AG04450 (cell line): ENCODE data around the gene MICAL2. TPM values are rescaled to one million over a fixed set of nuclear protein-coding genes. Genes with fewer than 3 reads are reported as not detected.

Experiments used
- CTCF ChIA-PET: fragments of 300-600, 350-600 bp; formaldehyde crosslinking; extraction: SDS; loops from one replicate; lab custom pipeline; 2022; ENCODE audit warnings: antibody characterized with exemption, inconsistent platforms; lab: Charles Lee
- POLR2A ChIA-PET: fragments of 350-600 bp; formaldehyde crosslinking; extraction: SDS; loops from one replicate; lab custom pipeline; 2021; ENCODE audit warnings: antibody characterized with exemption, inconsistent platforms; lab: Yijun Ruan, JAX
- DNase-seq: peaks from one replicate; pipeline ENCODE4 v3.0.0-alpha.2; 2011; ENCODE audit warnings: low read depth, low spot score
- H3K27ac ChIP-seq: one replicate; pipeline ENCODE4 v1.5.1; 2012; ENCODE audit warnings: low read depth, low read length, control low read depth
- H3K27me3 ChIP-seq: one replicate; pipeline ENCODE4 v1.6.0; 2012; ENCODE audit warnings: low read length; ENCODE audit not compliant: control insufficient read depth, insufficient read depth
- H3K4me3 ChIP-seq: 2 replicates; pipeline ENCODE4 v1.5.1; 2011; ENCODE audit warnings: mild to moderate bottlenecking, low read depth, low read length, control low read depth
- H3K9me3 ChIP-seq: 2 replicates; pipeline ENCODE4 v1.5.1; 2012; ENCODE audit warnings: low read length; ENCODE audit not compliant: control insufficient read depth, insufficient read depth
- polyA plus RNA-seq: library from polyadenylated mRNA; depleted of rRNA; stranded (reverse); fragments of >200 nt; gene quantifications from 2 replicates; pipeline ENCODE4 v1.2.3, GENCODE V29; 2011
- TF ChIP-seq, protein P1 (sequence below): IDR thresholded peaks from 2 replicates; pipeline ENCODE4 v1.5.1; 2011; ENCODE audit warnings: low read depth, low read length, control low read depth, inconsistent platforms

MICAL2 gene
- polyA plus RNA-seq, 1 experiment = 171 TPM

DNA sequence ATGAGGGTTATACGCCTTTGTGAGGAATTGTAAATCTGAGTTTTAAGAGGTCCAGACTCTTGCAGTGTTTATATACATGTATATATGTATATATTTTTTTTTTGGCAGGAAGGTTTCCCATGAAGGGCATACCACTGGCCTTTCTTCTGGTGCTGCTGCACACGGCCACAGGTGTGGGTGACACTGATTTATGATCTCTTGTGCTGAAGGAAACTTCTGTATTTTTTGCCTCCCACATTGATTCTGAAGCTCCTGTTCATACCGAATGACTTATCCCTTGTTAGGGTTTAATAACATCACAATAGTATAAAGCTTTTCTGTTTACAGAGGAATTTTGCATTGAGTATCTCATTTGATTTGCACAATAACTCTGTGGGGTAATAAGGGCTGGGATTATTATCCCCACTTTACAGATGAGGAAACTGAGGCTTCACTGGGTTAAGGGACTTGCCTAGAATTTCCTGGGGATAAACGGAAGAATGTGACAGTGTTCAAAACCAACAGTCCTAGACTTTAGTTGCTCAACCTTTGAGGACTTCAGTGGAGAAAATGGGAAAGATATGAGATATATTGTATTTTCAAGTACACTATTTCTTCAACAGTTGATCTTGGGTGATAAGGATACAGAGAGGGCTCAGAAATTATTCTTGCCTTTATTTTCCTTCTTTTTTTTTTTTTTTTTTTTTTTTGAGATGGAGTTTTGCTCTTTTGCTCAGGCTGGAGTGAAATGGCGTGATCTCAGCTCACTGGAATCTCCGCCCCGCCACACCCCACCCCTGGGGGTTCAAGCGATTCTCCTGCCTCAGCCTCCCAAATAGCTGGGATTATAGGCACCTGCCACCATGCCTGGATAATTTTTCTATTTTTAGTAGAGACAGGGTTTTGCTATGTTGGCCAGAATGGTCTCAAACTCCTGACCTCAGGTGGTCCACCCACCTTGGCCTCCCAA is 70.1 kb downstream of the MICAL2 start:
- no peak for DNase-seq
- CTCF ChIA-PET = interaction anchor here (1.6 kb wide), 1 partner anchor 113 kb away, joined by 3 read pairs; no protein-coding TSS in a partner anchor
- no peaks in the 10 kb centered on the region for H3K9me3 ChIP-seq
- peak overlapping the region; percentile 35 for H3K27ac ChIP-seq
- TF ChIP-seq, protein P1, sequence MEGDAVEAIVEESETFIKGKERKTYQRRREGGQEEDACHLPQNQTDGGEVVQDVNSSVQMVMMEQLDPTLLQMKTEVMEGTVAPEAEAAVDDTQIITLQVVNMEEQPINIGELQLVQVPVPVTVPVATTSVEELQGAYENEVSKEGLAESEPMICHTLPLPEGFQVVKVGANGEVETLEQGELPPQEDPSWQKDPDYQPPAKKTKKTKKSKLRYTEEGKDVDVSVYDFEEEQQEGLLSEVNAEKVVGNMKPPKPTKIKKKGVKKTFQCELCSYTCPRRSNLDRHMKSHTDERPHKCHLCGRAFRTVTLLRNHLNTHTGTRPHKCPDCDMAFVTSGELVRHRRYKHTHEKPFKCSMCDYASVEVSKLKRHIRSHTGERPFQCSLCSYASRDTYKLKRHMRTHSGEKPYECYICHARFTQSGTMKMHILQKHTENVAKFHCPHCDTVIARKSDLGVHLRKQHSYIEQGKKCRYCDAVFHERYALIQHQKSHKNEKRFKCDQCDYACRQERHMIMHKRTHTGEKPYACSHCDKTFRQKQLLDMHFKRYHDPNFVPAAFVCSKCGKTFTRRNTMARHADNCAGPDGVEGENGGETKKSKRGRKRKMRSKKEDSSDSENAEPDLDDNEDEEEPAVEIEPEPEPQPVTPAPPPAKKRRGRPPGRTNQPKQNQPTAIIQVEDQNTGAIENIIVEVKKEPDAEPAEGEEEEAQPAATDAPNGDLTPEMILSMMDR = no peak
- H3K4me3 ChIP-seq = no peak overlapping the region
- no peaks in the 10 kb centered on the region for H3K27me3 ChIP-seq
- POLR2A ChIA-PET = interaction anchor here (0.5 to 0.8 kb wide), 2 partner anchors 137 to 138 kb away, joined by 3 to 4 read pairs; no protein-coding TSS in a partner anchor

DNA sequence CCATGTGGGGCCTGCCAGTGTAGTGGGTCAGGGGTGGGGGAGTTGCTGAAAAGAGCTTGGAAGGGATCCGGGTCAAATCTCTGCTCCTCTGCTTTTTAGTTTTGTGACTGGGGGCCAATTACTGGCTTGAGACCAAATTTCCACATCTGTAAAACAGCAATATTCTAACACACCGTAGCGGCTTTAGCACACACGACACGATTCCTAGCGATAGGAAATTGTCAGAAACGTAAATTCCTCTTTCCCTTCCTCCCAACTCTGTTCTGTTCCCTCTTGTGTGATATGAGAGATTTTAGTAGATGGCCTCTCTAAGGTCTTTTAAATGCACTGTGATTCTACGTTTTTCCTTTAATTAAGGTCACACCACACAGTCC is 71.9 kb downstream of the MICAL2 start:
- H3K9me3 ChIP-seq = no peaks in the 10 kb centered on the region
- no peak for DNase-seq
- ChIA-PET CTCF (interaction anchor here (1.3 kb wide), 1 partner anchor 55 kb away, joined by 3 read pairs; no protein-coding TSS in a partner anchor), POLR2A (interaction anchor here (0.6 to 1.8 kb wide), 9 partner anchors 9 to 60 kb away, joined by 3 to 6 read pairs (median 3); no protein-coding TSS in a partner anchor)
- peak overlapping the region; percentile 98 for H3K27ac ChIP-seq
- no peaks in the 10 kb centered on the region for H3K27me3 ChIP-seq
- TF ChIP-seq, protein P1 = no peak
- no peak overlapping the region for H3K4me3 ChIP-seq

DNA sequence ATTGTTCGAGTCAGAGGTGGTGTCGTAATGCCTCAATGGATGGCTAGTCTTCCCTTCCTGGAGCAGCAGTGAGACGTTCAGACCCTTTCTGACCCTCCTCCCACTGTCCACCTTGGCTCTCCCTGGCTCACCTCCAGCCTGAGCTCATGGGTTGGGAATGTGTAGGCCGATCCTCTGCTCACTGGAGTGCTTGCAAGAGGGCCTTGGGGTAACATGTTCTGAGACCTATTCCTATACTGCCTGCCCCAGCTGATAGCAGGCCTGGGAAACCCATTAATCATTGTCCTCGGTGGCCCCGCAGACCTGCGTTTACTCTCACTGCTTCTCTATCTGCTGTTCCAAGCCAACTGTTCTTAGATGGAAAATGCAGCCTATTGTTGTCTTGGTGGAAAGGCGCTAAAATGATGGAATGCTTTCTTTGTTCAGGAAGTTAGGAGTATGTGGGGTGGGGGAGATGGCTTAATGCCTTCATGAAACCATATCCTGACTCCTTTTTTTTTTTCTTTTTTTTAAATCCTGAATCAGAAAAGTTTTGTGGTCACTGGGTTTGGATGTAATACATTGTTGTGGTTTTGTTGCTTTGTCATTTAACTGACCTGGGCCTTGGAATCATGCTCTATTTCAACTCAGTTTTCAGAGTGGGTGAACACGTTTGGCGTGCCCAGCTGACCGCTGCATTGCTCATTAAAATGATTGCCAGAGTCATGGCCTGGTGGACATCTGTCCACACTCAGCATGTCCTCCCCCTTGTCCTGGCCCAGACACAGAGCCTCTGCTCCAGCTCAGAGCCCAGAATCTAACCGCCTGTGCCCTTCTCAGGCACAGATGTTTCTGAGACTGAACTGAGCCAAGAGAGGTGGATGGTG is 72.5 kb downstream of the MICAL2 start:
- CTCF ChIA-PET = interaction anchor here (1.3 to 1.4 kb wide), 2 partner anchors 54 to 64 kb away, joined by 3 to 5 read pairs; no protein-coding TSS in a partner anchor

DNA sequence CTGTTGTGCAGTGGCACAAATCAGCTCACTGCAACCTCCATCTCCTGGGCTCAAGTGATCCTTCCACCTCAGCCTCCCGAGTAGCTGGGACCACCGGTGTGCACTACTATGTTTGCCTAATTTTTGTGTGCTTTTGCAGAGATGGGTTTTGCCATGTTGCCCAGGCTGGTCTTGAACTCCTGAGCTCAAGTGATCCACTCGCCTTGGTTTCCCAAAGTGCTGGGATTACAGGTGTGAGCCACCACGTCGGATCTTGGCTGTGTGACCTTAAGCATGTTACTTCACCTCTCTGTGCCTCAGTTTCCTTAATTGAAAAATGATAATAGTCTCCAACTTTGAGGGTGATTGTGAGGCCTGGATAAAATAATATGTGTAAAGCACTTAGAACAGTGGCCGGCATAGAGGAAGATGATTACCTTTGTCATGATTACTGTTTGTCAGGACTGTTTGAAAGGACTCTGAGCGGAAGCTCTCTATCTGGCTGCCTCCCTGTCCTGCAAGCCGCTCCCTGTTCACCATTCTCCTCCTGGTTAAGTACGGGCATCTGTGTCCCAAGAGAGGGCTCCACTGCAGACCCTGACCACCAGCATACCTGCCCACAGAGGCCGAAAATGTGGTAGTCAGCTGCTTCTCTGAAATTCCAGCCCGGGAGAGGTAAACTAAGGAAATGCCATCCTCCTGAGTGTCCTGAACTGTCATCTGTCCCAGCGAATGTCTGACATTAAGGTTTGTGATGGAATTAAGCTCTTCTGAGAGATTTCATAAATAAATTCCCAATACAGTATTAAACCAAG is 73.6 kb downstream of the MICAL2 start:
- TF ChIP-seq, protein P1 = no peak
- H3K27ac ChIP-seq = peak overlapping the region; percentile 98
- no peaks in the 10 kb centered on the region for H3K27me3 ChIP-seq
- CTCF ChIA-PET = interaction anchor here (1.2 to 2.1 kb wide), 3 partner anchors 11 to 65 kb away, joined by 3 to 5 read pairs (median 5); no protein-coding TSS in a partner anchor
- no peak overlapping the region for H3K4me3 ChIP-seq
- H3K9me3 ChIP-seq = no peaks in the 10 kb centered on the region
- POLR2A ChIA-PET = interaction anchor here (0.6 to 1.8 kb wide), 3 partner anchors 41 to 117 kb away, joined by 3 to 6 read pairs (median 3); no protein-coding TSS in a partner anchor
- no peak for DNase-seq

More for the DNA sequence above, 72.5 kb downstream of the MICAL2 start:
- POLR2A ChIA-PET = interaction anchor here (0.6 to 1.8 kb wide), 11 partner anchors 10 to 115 kb away, joined by 3 to 6 read pairs (median 3); no protein-coding TSS in a partner anchor
- Histone ChIP-seq H3K27ac (peak overlapping the region; percentile 98), H3K4me3 (no peak overlapping the region), H3K27me3 (no peaks in the 10 kb centered on the region), H3K9me3 (no peaks in the 10 kb centered on the region)
- DNase-seq = peak; percentile 94
- TF ChIP-seq, protein P1 = no peak
